NCI-H2029 (cell line): ENCODE results near the gene ADCY9.
"Not testable (repeated sequence)": the region's sequence is repeated elsewhere in the genome, so short reads cannot be mapped to it uniquely, and the experiment has no call there.

ENCODE experiments used
- DNase-seq: peaks from one replicate; lab custom pipeline; 2025; lab: John Stamatoyannopoulos, UW

ADCY9 gene

DNA sequence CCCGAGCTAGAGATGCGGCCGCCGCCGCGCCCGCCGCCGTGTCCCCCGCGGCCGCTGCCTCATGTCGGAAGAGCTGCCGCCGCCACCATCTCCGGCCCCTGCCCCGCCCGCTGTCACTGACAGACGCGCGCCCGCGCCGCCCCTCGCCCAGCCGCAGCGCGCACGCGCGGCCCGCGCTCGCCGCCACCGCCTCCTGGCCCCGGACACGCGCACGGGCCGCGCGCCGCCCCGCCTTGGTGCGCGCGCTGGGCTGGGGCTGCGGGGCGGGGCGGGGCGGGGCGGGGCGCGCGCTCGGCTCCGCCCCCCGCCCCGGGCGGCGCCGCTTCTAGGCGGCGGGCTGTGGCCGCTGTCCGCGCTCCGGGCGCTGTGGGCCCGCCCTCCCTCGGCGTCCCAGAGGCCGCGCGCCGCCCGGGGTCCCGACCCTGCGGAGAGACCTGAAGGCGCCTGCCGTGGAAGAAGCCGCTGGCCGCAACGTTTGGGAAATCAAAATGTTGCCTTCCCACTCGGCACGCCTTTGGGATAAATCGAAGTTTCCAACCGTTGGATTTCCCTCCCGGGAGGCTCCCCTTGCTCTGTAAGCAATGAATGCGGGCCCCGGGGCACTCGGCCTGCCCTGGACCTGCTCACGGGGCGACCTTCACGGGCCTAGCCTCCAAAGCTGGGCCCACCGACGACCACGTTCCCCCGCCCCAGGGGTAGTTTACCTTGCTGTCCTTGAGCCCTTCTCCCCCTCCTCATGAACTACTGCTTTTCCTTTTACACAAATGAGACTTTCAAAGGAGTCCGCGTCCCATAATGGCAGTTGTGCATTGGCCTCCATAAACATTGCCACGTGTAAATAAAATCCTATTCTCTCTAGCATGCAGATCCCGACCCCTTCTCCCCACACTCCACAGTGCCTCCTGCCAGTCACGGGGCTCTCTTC is at the start of gene ADCY9:
ADCY9 (minus strand) TSS at position 118 of the 925 bp plus-strand sequence. CDS start 1,000 bp downstream, outside the sequence.
- DNase-seq, result peak; percentile 62

DNA sequence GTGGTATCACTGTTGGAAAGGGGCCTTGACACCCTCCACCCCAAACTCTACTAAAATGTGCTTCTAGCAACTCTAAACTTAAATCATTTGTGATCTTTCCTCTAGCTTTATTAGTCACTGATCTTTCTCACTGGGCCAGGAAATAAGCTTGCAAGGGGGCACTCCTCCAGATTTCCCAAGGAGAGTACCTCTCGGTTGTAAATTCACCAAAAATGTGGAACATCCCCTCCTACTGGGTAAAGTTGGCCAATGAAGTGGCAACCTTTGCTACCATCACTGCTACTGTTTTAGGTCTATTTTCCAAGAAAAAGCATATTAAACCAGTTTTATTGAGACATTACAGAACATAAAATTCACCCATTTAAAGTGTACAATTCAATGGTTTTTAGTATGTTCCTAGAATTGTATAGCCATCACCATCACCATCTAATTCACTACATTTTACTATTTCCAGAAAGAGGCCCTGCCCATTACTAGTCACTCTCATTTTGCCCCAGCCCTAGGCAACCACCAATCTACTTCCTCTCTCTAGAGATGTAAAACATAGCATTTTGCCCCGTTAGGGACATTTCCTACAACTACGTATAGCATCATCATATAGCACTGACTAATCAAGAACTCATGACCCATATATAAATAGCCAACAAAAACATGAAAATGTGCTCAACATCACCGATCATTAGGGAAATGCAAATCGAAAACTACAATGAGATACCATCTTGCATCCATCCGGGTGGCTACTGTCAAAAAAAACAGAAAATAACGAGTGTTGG is 44.6 kb upstream of the ADCY9 start:
- DNase-seq, result no peak

DNA sequence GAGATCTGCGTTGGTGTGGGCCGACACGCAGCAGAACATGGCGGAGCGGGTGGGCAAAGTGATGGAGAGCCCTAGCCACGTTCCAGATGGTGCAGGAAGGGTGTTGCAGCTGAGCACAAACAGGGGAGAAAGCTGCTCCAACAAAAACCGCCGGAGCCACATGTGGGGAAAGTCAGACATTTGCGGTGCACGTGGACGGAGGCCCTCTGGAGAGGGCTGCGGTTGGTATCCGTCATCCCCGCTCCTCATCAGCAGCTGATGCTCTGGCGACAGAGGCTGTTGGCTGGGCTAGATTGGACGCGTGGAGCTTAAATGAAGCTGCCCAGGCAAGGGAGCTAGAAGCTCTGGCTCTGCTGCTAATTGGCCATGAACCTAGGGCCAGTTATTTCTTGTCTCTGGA is 43.5 kb upstream of the ADCY9 start:
- no peak for DNase-seq

DNA sequence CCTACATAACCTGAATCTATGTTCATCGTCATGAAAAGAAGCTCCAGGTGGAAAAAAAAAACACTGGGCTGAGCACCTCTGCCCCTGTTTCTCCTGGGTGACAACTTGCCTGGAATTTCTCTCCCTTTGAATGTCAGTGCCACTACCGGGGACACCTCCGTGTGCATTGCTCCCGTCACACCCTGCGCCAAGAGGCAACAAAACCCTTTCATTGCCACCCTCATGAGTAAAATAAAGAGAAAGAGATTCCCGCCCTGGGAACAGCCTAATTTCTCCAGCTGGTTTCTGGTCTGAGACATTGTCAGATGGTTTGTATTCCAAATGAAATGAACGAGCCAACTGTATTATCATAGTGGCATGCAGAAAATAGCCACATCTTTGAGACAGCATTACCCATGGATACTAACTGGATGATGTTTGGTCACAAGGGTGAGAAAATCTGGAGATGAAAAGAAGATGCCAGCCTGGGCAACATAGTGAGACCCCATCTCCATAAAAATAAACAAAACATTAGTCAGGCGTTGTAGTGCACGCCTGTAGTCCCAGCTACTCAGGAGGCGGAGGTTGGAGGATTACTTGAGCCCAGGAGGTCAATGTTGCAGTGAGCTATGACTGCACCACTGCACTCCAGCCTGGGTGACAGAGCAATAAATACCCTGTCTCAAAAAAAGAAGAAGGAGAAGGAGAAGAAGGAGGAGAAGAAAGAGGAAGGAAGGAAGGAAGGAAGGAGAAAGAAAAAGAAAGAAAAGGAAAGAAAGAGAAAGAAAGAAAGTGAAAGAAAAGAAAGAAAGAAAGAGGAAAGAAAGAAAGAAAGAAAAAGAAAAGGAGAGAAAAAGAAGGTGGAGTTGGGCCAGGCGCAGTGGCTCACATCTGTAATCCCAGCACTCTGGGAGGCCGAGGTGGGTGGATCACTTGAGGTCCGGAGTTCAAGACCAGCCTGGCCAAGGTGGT is 42.2 kb upstream of the ADCY9 start:
- DNase-seq, result no peak

DNA sequence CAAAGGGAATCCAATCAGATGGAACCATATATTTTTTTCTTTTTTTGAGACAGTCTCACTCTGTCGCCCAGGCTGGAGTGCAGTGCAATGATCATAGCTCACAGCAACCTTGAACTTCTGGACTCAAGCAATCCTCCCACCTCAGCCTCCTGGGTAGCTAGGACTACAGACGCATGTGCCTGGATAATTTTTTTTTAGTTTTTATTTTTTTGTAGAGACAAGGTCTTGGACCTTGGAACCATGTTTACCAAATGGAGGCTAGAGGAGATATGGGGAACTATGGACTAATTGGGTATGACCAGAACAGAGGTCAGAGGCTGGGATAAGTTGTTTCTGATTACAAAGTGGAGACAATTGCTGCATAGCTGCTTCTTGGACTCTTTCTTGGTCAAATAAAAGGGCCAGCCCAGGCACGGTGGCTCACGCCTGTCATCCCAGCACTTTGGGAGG is 41.2 kb upstream of the ADCY9 start:
- no peak for DNase-seq

DNA sequence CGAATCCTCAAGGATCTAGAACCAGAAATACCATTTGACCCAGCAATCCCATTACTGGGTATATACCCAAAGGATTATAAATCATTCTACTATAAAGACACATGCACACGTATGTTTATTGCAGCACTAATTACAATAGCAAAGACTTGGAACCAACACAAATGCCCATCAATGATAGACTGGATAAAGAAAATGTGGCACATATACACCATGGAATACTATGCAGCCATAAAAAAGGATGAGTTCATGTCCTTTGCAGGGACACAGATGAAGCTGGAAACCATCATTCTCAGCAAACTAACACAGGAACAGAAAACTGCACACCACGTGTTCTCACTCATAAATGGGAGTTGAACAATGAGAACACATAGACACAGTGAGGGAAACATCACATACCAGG is 40.3 kb upstream of the ADCY9 start:
- DNase-seq, result not testable (repeated sequence)

DNA sequence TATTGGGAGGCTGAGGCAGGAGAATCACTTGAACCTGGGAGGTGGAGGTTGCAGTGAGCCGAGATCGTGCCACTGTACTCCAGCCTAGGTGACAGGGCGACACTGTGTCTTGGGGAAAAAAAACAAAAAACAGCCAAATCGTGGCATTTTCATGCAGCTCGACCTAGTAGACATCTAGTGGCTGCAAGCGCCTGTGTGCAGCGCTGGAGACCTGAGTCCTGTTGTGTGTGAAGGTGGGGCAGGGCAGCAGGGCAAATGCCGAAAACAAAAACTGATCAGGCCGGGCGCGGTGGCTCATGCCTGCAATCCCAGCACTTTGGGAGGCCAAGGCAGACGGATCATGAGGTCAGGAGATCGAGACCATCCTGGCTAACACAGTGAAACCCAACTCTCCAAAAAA is 37.1 kb upstream of the ADCY9 start:
- DNase-seq, result not testable (repeated sequence)

DNA sequence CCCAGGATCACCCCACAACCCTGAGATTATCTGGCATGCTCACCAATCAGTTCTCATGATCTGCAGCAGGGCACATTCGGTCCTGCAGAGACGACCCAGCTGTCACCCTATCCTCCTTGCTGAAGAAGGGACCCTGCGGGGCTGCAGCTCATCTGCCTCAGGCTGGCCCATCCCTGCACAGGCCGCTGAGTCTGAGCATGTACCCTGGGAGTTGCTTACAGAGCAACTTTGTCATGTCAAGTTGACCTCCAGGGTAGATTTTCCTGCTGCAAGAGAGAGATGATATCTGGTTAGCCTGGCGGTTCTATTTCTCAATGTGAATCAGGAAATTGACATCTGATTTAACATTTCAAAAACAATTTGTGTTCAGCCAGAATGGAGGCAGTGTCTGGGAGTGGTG is 36.0 kb upstream of the ADCY9 start:
- DNase-seq, result no peak

DNA sequence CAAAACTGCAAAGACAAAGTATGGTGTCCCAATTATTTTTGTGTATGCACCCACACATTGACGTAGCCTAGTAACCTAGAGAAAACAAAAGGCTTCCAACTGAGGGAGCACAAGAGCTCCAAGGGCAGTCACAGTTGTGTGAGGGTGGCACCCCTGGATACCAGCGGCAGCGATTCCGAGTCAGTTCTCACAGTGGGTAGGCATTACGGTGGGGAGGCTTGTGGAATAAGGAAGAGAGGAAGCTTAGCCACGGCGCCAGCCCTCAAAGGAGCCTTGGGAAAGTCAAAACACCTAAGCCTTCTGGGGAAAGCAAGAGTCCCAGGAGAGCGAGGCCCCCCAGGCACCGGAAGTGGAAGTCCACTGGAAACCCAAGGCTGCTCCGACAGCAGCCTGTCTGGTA is 31.0 kb upstream of the ADCY9 start:
- no peak for DNase-seq

DNA sequence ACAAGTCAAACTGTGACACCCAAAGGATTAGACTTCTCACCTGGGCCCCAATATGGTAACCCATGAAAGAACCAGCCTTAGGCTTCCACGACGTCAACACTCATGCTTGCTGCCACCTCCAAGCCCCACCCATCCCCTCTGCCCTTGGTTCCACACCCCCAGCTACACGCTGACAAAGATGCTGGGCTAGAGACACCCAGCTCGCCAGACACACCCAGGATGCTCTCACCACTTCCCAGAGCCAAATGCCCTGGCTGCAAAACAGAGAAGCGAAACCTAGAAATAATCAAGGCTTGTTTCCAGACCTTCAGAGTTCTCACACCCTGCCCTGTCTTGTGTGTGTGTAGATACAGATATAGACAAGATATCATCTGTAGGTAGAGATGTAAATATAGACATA is 26.0 kb upstream of the ADCY9 start:
- no peak for DNase-seq

DNA sequence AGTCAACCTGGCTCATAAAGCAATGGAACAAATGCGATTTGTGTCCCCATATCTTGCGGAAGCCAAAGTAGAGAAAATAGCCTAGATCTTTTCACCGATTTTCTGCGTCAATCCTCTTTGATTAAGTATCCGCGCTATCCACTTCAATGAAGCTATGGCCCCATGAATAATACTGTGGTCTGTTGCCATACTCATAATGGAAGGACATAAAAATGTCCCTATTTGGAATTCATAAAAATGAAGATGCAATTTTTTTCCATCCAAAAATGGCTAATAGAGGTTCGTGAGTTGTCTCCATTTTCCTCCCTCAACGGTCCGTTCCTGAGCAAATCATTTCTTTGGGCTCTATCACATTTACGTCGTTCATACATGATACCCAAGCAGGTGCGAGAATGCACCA is 25.4 kb upstream of the ADCY9 start:
- no peak for DNase-seq

DNA sequence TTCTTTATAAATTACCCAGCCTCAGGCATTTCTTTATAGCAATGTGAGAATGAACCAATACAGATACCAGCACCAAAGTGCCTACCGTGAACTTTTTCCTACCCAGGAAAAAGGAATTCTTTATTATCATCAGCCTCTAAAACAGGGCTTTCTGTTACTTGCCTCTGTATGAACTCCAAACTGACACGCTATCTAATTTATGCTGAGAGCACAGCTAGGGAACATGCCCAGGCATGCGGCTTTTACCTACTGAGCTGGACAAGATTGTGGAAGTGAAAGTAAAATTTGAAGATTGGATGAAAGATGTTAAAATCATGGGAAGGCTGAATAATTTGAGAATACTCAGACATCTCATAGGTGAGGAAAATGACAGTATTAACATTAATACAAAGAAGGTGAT is 24.4 kb upstream of the ADCY9 start:
- no peak for DNase-seq

DNA sequence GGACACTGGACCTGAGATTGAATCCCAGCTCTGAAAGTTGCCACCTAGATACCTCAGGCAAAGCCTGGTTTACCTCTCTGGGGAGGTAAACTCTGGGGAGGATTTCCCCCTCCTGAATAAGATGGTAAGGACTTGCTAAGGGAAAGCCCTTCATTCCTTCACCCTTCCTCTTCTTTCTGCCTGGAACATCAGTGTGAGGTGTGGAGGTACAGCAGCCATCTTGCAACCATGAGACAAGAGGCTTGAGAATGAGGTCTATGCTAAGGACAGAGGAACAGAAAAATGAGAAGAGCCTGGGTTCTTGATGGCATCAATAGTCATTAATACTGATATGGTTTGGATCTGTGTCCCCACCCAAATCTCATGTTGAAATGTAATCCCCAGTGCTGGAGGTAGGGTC is 23.7 kb upstream of the ADCY9 start:
- no peak for DNase-seq

DNA sequence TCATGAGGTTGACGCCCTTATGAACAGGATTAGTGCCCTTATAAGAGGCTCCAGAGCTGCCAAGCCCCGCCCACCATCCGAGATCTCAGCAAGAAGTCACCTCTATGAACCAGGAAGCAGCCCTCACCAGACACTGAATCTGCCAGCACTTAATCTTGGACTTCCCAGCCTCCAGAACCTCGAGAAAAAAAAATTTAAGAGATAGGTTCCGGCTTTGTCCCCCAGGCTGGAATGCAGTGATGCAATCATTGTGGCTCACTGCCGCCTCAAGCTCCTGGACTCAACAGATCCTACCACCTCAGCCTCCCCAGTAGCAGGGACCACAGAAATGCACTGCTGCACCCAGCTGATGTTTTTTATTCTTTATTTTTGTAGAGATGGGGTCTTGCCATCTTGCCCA is 22.5 kb upstream of the ADCY9 start:
- DNase-seq, result no peak

DNA sequence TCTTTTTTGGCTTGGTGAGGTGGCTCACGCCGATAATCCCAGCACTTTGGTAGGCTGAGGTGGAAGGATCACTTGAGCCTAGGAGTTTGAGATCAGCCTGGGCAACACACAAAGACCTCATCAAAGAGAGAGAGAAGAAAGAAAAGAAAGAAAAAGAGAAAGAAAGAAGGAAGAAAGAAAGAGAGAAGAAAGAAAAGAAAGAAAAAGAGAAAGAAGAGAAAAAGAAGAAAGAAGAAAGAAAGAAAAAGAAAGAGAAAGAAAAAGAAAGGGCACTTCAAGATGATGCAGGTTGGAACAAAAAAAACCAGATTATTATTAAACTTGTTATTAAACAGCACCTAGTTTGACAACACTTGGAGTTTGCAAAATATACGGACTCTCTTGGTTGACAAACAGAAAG is 21.2 kb upstream of the ADCY9 start:
- no peak for DNase-seq

DNA sequence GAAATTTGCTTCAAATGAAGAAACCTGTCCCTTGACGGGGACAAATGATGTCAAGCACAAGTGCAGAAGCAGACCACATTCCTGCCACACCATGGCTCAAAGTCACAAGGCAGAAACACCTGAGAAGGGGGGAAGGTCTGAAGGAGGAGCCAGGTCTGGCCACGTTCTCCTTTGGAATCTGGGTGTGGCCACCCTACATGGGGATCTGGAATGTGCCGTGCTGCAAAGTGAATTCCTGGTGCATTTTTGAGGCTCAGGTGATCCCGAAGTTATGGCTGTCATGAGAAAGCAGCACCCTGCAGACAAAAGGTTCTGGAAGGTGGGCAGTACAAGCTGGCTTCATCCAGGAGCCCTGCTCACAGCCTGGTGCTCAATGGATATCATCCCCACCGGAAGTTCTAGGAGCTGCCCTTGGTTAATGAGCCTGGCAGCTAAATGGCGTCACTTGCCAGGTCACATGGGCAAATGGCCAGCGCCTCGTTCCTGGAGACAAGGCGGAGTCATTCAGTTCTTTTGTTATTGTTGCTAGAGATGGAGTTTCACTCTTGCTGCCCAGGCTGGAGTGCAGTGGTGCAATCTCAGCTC is 20.1 kb upstream of the ADCY9 start:
- peak; percentile 80 for DNase-seq

DNA sequence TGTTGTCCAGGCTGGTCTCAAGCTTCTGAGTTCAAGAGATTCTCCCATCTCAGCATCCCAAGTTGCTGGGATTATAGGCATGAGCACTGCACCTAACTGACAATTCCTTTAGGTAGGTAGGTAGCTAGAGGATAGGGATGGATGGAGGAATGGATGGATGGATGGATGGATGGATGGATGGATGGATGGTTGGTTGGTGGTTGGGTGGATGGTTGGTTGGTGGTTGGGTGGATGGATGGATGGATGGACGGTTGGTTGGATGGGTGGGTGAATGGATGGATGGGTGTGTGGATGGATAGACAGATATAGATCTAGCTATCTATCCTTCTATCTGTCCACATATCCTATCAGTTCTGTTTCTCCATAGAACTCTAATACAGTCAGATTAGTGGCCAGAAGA is 19.3 kb upstream of the ADCY9 start:
- DNase-seq, result no peak

DNA sequence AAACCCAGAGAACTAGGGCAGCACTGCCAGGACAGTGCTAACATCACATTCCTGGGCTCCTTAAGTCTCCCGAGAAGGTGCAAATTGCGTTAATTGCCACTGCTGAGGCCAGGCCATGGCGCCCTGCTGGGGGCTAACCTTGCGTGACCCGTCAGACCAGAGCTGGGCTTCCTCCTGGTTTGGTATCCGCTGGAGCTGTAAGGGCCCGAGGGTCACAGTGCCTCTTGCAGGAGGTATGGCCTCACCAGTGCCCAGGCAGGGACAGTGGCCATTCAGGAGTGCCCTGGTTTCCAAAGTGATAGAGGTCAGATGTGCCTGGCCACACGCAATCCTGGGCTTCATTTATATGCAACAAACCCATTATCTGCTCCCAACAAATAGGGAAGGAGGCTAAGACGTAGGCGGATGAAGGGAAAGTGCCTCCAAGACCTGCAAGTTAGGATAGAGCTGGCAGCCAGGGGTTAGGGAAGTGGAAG is 17.7 kb upstream of the ADCY9 start:
- no peak for DNase-seq

DNA sequence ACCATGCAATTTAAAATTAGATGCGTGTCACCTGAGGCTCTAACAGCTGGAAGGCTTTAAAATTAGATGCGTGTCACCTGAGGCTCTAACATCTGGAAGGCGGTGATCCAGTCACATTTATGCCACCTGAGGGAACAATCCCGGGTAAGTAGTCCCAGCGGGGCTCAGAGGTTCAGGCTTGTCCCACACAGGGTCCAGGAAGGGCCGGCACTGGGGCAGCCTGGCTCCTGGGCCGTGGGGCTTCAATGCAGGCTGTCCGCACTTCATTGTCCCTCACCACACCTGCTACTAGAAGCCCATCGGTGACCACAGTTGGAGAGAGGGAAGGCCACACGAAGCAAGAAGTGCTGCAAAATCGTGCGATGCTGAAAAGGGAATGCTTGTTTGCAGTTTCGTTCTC is 15.4 kb upstream of the ADCY9 start:
- DNase-seq, result no peak

DNA sequence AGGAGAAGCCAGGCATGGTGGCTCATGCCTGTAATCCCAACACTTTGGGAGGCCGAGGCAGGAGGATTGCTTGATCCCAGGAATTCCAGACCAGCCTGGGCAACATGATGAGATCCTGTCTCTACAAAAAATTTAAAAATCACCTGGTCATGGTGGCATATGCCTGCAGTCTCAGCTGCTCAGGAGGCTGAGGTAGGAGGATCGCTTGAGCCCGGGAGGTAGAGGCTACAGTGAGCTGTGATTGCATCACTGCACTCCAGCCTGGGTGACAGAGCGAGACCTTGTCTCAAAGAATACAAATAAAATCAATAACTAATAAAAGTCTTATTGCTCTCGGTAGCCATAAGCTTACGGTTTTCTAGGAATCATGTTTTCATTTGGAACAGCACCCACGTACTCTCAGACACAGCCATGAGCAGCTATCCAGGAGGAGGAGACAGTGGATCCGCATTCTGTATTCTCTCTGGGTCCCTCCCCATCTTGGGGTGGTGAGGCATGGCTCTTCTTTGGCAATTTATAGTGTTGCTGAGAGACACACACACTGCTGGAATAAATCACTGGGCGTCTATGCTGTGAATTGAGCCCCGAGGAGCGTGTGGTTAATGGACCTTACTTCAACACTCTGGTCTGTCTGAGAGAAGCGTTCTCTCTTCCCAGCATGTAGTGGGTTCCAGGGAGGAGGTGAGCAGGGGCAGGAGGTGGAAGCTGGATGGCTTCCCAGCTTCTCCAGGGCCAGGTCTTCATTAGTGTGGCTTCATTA is 8.5 kb upstream of the ADCY9 start:
- DNase-seq, result no peak
